ENCODE measurements around the gene SCD. TPM values are rescaled to one million over a fixed set of nuclear protein-coding genes. Genes with fewer than 3 reads are reported as not detected.

SCD gene
- total and polyA plus RNA-seq, 12 donors = 1.8 to 62.7 (median 14.6) TPM

DNA sequence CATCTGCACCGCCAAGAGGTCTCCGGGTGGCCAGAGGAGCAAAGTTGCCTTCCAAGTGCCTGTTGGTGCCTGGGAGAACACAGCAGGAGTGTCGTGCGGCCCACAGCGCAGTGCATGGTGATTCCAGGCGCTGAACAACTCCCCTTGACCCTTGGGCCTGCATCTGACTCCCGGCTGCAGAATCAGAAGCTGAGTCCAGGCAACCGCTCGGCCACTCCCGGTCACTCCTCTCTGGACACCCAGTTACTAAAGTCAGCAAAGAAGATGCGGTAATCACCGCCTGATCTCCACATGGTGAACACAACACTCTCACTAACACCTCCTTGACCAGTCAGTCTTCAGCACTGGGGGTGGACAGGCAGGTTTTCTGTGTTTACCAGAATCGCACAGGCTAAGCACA, 35.5 kb downstream of the SCD start:
- intact Hi-C loops (cut with DNase I) = no loop called here
- no peak overlapping the region for H3K4me3 ChIP-seq
- 95 to 96% methylated on average over 13 of the region's 13 CpGs for WGBS, 2 donors
- no peaks in the 10 kb centered on the region for H3K4me1 ChIP-seq
- no peak overlapping the region for H3K27ac ChIP-seq
- TF ChIP-seq, protein P1, sequence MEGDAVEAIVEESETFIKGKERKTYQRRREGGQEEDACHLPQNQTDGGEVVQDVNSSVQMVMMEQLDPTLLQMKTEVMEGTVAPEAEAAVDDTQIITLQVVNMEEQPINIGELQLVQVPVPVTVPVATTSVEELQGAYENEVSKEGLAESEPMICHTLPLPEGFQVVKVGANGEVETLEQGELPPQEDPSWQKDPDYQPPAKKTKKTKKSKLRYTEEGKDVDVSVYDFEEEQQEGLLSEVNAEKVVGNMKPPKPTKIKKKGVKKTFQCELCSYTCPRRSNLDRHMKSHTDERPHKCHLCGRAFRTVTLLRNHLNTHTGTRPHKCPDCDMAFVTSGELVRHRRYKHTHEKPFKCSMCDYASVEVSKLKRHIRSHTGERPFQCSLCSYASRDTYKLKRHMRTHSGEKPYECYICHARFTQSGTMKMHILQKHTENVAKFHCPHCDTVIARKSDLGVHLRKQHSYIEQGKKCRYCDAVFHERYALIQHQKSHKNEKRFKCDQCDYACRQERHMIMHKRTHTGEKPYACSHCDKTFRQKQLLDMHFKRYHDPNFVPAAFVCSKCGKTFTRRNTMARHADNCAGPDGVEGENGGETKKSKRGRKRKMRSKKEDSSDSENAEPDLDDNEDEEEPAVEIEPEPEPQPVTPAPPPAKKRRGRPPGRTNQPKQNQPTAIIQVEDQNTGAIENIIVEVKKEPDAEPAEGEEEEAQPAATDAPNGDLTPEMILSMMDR (IDR thresholded peaks at IDR 0.05) = no peak
- no peak for ATAC-seq
- no peak for DNase-seq
- H3K36me3 ChIP-seq = peaks cover 0 to 28% (median 0%) of the 10 kb centered on the region in 9 donors
- no peaks in the 10 kb centered on the region for H3K9me3 ChIP-seq
- no peaks in the 10 kb centered on the region for H3K27me3 ChIP-seq

DNA sequence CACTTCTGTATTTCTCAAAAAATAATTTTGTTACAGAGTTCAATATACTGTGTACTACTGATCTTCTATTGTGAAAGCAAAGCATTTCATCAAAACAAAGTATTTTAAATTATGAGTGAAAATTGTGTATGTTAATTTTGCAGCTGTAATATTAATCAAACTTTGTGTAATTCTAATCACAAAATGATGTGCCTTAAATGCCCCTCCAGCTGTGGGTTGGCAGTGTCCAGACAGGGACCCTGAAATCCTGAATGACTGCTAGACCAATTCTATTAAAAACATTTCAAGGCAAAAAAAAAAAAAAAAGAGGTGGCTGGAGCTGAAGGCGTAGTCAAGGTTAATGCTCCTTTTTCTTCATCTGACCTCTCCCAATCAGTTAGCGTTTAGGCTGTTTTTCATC, 36.2 kb downstream of the SCD start:
- no peak for ATAC-seq
- Histone ChIP-seq H3K36me3 (peaks cover 0 to 28% (median 0%) of the 10 kb centered on the region in 9 donors), H3K4me3 (no peak overlapping the region), H3K27me3 (no peaks in the 10 kb centered on the region), H3K27ac (no peak overlapping the region), H3K4me1 (no peaks in the 10 kb centered on the region), H3K9me3 (no peaks in the 10 kb centered on the region)
- WGBS, 2 donors = 92 to 97% methylated on average over 2 of the region's 2 CpGs
- intact Hi-C loops (cut with DNase I) = no loop called here
- TF ChIP-seq, protein P1 (IDR thresholded peaks at IDR 0.05) = no peak
- DNase-seq = no peak

DNA sequence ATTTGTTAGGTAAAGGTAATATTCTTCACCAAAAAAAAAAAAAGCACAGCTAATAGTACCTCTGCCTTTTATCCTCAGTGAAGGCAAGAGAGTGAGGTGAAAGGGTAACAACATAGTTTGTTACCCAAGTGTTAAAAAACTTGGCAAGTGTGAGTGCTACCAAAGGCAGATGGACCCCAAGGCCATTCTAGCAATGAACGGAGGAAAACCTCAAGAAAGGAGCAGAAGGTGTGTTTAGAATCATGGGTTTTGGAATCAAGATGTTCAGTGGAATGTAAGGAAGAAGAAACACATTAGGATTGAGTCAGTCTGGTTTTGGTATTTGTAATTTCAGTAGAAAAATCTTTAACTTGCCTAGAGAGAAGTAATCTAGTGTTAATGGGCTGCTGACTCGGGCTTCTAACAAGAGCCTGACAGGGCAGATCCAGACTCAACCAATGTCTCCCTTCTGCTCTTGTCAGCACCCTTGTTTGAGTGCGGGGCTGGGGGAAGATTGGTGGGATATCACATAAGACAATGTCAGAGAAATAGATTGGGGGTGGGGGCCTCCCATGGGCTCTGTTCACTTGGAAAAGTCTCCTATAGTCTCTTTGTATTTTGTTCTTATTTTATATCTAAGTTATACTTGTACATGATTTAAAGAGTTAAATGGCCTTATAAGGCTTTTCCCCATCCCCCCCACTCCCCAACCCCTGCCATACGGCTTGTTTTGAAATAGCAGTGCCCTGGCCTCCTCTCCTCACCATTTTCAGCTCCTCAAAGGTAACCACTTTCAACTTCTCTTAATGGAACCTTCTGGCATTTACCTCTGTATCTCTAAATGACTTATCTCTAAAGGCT, 44.4 kb downstream of the SCD start:
- TF ChIP-seq, protein P1 (IDR thresholded peaks at IDR 0.05) = no peak
- intact Hi-C loops (cut with DNase I) = no loop called here
- no peaks in the 10 kb centered on the region for H3K27me3 ChIP-seq
- DNase-seq = no peak
- H3K9me3 ChIP-seq = no peaks in the 10 kb centered on the region
- 63 to 66% methylated on average over 4 of the region's 4 CpGs for WGBS, 2 donors
- H3K27ac ChIP-seq = no peak overlapping the region
- no peak overlapping the region for H3K4me3 ChIP-seq
- H3K36me3 ChIP-seq = peaks cover 0 to 10% (median 0%) of the 10 kb centered on the region in 9 donors
- H3K4me1 ChIP-seq = no peaks in the 10 kb centered on the region
- ATAC-seq = no peak

DNA sequence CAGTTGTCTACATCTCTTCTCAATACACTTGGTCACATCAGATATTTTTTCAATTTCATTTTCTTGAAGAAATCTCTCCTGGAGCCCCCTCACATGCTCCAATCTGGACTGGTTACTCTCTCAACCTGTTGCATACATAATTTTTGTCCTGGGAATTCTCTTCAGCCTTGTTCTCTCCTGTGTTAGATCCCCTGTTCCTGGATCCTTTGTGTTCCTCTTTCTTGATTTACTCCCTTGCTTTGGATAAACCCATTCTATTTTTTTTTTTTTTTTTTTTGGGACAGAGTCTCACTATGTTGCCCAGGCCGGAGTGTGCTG, 45.6 kb downstream of the SCD start:
- H3K27ac ChIP-seq = no peak overlapping the region
- intact Hi-C loops (cut with DNase I) = no loop called here
- whole genome bisulfite sequencing, 2 donors = 96 to 100% methylated on average over 1 of the region's 1 CpG

More for the DNA sequence above, 45.6 kb downstream of the SCD start:
- ATAC-seq (no peak), DNase-seq (no peak)
- Histone ChIP-seq H3K9me3 (no peaks in the 10 kb centered on the region), H3K4me3 (no peak overlapping the region), H3K36me3 (peaks cover 0 to 10% (median 0%) of the 10 kb centered on the region in 9 donors), H3K4me1 (no peaks in the 10 kb centered on the region), H3K27me3 (no peaks in the 10 kb centered on the region)
- TF ChIP-seq, protein P1 (IDR thresholded peaks at IDR 0.05) = no peak

Measured in heart right ventricle (tissue), 16 donors.